Stimulated activated CD8-positive, alpha-beta memory T cell treated with anti-CD3 and anti-CD28 coated beads, Interleukin-15, amount 100 ng/mL, for 48 hours (primary cell): ENCODE results near the gene GGCX.
"Not testable (repeated sequence)": the region's sequence is repeated elsewhere in the genome, so short reads cannot be mapped to it uniquely, and the experiment has no call there.

ENCODE experiments used
- DNase-seq, 2 donors: peaks; one replicate each; pipeline ENCODE4 v3.0.0-alpha.2; 2020; ENCODE audit warnings: low read depth in 2 of 2

Gene GGCX

DNA sequence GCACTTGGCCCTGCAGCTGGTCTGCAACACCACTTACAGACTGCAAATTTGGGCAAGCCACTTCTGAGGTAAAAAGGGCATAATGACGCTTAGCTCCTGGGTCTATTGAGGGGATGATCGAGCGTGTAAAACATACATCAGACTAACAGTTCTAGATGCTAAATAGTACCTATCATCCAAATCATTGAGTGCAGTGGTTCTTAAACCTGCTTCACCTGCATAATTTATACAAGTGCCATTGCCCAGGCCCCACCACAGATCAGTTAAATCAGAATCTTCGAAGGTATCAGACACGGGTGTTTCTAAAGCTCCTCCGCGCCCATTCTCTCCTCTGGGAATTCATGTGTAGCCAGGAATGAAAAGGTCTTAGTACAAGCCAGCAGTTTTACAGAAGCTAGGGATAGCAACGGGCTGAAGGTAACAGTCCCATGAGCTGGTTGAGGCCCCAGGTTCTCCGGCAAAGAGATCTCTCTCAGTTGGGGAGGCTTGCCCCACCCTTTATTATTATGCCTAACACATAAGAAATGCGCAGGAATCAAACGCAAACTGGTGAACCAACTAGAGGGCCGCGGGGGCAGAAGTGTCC lies 33.5 kb upstream of the GGCX start:
- DNase-seq = no peak

DNA sequence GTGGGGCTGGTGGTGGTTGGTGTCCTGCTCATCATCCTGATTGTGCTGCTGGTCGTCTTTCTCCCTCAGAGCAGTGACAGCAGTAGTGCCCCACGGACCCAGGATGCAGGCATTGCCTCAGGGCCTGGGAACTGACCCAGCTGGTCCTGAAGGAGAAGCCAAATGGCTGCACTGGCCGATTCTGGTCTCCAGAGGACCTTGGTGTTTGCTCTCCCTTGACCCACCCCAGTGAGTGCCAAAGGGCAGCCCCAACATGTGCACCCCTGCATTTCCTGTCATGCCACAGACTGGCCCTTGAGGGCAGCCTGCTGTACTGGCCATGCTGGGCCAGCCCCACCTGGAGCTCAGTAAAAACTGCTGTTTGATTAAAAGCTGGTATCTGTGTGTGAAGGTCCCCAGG lies 31.7 kb upstream of the GGCX start:
- DNase-seq = no peak

DNA sequence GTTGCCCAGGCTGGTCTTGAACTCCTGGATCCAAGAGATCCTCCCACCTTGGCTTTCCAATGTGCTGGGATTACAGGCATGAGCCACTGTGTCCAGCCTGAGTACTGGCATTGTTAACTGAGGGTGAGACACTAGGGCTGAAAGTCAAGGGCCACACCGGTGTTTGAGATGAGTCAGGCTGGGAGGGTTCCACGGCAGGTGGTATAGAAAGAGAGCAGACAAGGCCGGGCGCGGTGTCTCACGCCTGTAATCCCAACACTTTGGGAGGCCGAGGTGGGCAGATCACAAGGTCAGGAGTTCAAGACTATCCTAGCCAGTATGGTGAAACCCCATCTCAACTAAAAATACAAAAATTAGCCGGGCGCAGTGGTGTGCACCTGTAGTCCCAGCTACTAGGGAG lies 31.0 kb upstream of the GGCX start:
- DNase-seq = not testable (repeated sequence)

DNA sequence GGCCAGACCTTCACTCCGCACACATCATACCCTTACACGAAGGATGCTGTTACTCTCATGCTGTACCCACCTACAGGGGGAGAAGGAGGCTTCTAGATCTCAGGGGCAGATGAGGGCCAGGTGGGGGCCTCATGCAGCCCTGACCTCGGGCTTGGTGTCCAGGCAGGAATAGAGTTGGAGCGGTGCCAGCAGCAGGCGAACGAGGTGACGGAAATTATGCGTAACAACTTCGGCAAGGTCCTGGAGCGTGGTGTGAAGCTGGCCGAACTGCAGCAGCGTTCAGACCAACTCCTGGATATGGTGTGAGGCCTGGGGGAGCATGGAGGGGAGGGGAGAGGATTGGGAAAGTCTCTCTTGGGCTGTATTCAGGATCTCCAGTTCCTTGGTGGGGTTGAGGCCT lies 30.3 kb upstream of the GGCX start:
- no peak for DNase-seq

DNA sequence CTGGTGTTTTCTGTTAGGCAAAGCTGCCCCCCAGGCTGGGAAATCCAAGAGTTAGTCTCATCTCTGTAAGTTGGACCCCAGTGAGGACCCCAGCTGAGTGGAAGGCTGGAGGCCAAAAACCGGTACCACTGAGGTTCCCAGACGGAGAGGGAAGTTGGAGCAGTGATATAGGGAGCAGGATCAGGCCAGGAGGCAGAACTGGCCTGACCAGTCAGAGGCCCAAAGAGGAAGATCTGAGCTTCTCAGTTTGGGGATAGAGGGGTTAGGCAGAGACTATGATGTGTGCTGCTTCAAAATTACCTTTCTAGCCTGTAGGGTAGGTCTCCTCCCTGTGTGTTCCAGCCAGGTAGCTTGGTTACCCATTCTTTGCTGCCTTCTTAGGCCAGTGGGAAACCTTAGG lies 29.7 kb upstream of the GGCX start:
- no peak for DNase-seq

DNA sequence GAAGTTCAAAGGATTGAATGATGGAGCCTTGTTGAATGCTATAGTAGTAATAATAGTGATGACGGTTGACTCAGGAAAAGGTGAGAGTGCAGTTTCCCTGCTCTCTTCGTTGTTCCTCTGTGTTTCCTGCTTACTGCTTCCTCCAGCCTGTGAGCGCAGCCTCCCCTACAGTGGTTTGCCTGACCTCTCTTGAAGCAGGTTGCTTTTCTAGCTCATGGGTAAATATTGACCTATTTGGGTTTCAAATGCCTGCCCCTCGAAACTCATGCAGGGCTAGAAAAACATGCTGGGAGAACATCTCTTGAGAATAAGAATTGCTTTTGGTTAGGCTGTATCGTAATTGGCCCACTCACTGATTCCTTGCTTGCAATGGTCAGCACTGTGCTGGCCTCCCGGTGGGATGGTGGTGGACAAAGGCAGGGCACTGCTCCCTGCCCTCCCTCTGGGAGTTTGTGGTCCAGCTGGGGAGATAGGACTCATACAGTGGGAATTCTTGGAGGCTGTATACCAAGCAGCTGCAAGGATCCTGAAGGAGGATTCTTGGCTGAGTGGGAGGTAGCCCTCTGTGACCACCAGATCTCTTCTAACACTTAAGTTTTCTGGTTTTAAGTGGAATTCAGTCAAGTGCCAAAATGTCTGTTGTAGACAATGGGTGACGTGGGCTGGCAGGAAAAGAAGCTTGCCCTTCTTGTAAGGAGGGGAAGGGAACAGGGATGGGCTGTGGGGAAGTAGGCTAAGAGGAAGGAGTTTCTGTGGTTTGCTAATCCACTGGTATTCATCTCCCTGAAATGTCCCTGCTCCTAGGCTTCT lies 28.9 kb upstream of the GGCX start:
- DNase-seq = no peak

DNA sequence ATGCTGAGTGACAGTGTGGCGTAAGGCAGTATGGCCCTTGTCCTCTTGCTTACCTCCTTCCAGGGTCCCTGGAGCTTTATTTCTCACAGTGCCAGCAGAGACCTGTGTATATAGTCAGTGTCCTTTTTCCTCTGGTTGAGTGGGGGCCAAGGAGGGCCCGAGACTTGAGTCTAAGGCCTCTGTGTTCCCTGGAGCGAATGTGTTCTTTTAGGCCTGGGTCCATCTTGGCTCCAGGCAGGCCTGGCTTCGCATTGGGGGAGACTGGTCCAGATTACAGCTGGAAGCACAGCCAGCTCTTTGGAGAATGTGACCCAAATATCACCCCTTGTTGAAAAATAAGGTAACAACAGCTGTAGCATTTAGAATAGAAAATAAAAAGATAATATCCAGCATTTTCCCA lies 27.9 kb upstream of the GGCX start:
- no peak for DNase-seq

DNA sequence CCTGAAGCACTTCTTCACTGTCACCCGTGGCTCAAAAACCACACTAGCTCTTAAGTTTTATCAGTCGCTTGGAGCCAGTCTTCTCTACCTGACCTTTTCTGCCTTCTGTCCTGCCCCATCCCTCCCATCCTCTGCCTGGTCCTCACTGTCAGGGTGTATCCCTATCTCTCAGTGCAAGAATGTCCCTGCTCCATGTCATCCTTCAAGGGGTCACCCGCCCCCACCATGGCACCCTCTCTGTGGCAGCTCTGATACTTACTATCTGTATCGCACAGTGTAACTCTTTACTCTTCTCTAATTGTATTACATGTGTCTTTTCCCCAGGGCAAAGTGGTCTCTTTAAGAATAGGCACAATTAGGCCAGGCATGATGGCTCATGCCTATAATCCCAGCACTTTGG lies 27.4 kb upstream of the GGCX start:
- no peak for DNase-seq

DNA sequence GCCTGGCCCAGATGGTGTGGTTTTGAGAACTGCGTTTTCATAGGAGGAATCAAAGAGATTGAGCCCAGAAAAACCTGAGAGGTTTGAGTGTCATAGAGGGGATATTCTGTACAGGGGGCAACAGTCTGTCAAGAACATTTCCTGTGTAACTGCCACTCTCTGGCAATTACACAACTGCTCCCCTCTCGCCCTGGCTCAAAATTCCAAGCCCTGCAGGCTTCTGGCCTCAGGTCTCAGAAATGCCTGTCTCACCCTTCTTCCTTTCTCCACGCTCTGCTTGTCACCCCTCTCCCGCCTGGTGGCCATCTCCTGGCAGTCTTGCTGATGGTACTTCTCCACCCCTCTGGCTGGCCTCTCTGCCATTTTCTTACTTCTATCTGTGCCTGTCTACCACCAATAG lies 26.9 kb upstream of the GGCX start:
- DNase-seq = no peak

DNA sequence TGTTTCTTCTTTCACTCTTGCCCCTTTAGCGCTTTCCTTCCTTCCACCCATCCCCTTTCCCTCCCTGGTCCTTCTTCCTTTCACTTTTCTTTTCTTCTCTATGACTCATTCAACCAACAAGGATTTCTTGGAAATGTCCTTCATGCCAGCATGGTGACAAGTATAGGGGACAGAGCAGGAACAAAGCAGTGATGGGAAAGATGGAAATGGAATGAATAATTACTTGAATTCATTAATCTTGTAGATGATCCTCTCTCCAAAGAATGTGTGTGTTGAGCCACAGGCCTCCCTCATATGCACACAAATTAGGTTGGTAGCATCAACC lies 24.4 kb upstream of the GGCX start:
- no peak for DNase-seq

DNA sequence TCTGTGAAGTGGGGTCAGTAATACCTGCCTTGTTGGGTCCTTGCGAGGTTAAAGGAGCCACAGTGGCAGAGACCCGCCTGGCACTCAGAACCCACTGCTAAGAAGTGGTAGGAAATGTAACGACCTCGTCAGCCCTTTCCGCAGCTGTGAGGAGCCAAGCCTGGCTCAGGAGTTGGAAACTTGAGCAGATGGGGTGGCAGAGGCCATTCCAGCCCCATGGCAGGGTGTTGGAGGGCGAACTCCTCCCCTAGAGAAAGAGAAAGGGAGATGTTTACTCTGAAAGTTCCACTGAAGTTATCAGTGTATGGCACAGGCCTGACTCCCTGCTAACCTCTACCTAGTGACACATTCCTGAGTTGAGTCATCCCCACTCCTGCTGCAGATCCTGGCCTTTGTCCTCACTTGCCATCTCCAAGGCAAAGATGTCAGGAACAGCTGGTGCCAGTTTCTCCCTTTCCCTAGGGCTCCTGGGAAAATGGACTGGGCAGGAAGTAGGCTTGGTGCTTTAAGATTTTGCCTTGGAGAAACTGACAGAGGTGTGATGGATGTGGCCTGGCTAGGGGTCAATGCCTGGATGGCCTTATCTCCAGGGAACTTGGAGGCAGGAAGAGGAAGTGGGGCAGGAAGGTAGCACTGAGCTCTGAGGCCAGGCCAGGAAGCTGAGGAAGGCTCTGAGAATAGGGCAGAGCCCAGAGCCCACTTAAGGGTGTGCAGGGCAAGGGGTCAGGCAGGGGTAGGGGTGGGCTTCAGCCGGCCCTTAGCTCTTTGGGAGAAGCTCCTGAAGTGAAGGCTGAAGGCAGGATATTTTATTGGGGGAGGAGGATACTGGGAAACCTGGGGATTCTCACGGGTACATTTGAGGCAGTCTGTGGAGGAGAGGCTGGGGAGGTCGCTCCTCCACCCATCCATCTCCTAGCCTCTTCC lies 23.8 kb upstream of the GGCX start:
- no peak for DNase-seq

DNA sequence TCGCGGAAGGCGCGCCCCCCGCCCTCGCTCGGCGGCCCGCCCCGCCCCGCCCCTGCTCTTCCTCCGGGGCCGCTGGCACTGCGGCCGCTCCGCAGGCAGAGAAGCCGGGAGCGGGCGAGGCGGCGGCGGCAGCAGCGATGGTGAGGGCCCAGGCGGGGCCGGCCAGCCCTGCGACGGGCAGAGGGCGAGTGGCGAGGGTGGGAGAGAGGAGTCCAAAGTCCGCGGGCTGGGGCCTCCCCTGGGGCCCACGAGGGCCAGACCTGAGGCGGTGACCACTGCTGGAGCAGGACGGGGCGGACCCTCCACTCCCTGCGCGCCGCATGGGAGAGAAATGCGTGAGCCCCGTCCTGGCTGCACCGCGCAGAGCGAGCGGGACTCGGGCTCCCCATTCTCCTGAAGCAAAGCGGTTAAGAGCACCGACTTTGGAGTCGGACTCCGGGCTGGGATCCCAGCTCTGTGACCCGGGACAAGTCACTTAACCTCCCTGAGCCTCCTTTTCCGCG lies 23.1 kb upstream of the GGCX start, which contains the start of gene VAMP5:
TSS of gene VAMP5 (plus strand) at position 78 of the 503 bp plus-strand sequence. CDS start at position 138, 60 bp downstream.
- DNase-seq = no peak

DNA sequence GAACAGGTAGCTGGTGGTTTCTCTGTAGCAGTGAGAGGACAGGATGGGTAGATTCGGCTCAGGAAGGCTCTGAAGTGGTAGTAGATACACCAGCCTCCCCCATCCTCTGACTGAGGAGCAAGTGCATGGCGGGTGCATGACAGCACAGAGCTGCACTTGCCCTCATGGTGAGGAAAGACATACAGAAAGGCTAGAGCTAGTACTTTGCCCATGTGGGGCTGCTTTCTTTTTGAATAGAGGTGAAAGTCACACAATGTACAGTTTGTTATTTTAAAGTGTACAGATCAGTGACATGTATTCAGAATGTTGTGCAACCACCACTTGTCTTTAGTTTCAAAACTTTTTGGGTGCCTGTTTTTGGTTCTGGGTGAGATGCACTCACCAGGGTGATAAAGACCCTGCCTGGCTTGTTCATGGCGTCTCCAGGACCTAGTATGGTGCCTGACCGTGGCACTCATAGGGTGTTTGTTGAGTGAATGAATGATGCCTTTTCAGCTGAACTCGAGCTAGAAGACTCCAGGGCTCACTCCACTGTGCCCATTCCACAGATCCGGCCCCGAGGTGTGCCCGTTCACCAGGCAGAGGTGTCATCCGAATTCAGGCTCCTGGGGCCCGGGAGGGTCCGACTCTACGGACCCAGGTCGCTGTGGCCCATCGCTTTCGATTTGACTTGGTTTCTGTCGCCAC lies 22.5 kb upstream of the GGCX start:
- no peak for DNase-seq

DNA sequence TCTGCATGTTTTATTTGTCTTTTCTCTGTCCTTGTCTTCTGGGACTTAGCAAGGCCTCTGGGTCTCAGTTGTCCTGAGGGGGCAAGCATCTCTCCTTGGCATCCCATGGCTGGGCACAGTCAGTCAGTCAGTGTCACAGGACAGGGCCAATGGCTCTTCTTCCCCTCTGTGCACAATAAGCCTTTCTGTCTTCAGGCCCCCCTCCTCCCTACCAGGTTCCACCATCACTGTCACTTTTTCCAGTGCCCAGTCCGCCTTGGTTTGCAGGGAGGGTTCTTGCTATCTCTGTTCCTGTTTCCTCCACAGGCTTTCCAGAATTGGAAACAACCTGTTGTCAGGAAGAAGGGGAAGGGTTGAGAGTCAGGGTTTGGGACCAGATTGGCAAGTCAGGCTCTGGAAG lies 21.2 kb upstream of the GGCX start:
- DNase-seq = no peak

DNA sequence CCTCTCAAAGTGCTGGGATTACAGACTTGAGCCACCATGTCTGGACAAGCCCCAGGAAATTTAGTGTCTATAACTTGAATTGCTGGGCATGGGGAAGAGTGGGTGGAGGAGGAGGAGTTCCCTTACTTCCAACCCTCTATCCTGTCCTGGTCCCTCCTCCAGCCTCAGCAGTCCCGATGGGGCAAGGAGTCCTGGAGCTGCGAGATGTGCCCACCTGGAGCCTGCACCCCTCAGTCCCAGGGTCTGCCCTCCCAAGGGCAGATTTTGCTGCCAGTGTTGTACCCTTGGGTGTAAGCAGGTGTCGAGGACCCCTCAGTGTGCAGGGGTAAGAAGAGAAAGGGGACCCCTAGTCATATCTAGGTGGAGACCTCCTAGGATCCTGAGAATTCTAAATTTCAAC lies 18.9 kb upstream of the GGCX start:
- DNase-seq = no peak

DNA sequence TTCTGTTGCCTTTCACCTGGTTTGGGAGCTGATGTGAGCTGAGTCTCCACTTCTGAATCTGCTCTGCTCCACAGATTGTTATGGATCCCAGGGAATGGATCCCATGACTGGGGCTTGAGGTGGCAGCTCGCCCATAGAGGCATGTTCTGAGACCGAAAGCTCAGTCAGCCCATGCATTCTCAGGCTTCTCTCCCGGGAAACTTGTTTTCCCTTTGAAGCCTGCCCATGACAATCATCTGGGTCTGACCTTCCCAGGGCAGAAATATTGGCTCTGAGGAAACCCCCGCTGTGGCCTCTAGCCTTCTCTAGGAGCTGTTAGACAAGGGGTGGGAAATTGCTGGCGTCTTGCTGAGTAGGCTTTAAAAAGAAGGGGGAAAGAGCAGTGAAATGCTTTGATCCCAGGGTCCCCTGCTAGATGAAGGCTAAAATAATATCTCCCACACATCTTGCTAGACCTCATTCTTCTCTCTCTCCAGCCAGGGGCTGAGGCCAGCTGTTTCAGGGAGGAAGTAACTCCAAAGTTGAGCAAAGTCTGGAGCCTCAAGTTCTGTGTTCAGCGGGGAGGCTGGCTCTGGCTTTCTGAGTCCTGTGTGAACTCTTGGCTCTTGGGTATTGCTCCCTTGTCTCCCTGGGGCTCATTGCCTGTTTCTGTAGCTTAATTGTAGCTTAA lies 18.1 kb upstream of the GGCX start:
- no peak for DNase-seq

DNA sequence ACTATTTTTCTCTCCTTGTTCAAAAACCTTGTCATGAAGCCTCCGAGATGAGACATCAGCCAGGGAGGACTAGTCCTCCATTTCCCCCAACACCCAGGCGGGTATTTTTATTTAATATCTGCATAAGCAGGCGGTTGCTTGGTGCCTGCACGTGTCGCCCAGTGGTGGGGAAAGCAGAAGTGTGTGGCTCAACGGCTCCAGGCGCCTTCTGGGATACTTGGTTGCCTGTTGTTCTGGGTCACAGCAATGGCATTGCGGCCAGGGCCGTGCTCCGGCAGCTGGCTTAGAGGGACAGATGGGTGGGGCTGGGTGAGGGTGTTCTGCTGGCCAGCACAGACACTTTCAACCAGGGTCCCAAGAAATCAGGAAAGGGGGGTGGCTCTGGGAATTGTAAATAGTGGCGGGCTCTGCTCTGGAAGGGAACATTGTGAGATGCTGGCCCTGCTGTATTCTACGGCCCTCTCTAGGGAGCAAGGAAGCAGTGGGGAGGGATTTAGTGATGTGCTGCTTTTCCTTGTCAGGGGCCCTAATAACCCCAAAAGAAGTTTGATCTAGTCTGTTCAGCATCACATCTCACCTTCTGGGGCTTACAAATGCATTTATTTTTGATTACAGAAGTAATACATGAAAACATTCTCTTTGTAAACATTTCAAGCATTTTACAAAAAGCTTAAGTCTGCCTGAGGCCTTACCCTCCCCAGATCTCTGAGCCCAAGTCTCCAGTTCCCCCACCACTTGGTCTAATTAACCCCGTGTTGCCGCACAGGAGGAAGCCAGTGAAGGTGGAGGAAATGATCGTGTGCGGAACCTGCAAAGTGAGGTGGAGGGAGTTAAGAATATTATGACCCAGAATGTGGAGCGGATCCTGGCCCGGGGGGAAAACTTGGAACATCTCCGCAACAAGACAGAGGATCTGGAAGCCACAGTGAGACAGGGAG lies 17.2 kb upstream of the GGCX start:
- no peak for DNase-seq

DNA sequence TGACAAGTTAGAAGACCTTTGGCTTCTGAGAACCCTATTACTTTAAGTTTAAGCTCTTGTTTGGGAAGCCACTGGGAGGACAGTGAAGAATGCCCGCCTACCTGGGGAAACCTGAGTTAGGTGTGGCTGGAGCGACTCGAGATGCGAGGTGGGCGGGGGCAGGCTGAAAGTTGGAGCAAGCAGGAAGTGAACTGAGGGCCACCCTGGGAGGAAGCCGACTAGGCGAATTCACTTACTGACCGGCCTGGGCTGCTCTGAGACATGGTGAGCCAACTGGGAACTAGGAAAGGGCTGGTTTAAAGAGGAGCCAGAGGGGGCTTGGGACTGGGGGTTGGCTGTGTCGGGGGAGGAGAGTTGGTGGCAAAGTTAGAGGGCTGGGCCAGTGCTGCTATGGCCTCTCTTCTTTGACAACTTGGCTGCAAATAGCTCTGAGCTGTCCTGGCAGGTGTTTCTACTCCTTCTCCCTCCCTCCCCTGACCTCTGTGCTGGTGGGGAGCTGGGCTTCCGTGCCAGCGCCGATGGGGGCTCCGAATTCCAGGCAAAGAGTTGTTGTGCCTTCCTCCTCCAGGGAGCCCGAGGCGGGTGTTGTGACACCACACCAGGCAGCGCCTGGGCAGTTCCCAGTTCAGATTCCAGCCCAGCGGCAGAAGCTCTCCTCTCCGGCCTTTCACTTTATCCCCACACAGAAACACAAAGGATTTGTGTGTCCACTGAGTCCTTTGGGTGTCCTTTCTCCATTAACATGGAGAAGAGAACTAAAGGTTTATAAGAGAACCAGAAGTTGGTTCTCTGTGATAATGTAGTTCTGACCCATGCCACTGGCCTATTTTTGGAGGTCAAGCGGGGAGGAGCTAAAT lies 16.3 kb upstream of the GGCX start, which contains the start of gene VAMP8:
TSS of gene VAMP8 (plus strand) at position 201 of the 857 bp plus-strand sequence. CDS start at position 262, 61 bp downstream.
- peak; percentile 47 to 48 for DNase-seq

DNA sequence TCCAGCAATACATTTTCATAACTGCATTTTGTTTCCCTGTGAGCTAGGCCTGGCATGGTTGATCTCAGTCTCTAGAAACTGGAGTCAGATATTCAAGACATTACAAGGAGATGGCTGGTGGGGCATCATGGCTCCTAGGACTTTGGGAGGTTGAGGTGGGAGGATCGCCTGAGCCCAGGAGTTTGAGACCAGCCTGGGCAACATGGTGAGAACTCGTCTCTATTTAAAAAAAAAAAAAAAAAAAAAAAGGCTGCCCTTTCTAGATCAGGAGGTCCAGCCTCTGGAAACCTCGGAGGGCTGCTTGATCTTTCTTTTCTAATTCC lies 15.7 kb upstream of the GGCX start:
- DNase-seq = no peak
